OCI-LY7 (cell line): ENCODE results near the gene EPHA10.

Source experiments
- CTCF ChIP-seq: fragments of 200-600 bp; sonication (generic); conservative IDR thresholded peaks from 2 replicates; pipeline ENCODE4 v1.5.1; 2014; ENCODE audit warnings: mild to moderate bottlenecking, antibody characterized with exemption, low read length, moderate library complexity, mixed read lengths
- EZH2phosphoT487 ChIP-seq: fragments of 200-600 bp; sonication (generic); IDR thresholded peaks from 2 replicates; pipeline ENCODE4 v1.6.1; 2018; ENCODE audit warnings: low read depth, borderline replicate concordance, mild to moderate bottlenecking, mixed run types, antibody characterized with exemption, low read length, moderate library complexity, mixed read lengths

GRCh38 chr1:37755290-37755689 is 9.6 kb downstream of the EPHA10 start:
- no peak for TF ChIP-seq CTCF
- TF ChIP-seq EZH2phosphoT487: no peak
